HepG2 (cell line): Measurements from ENCODE around the gene HCFC2. TPM values are rescaled to one million over a fixed set of nuclear protein-coding genes. Genes with fewer than 3 reads are reported as not detected.

Experiments
- ATAC-seq: fragments of 200-7000 bp; cut with Tn5 transposase; 3 replicates; pipeline ENCODE4 v1.9.1; 2020; ENCODE audit warnings: mild to moderate bottlenecking, moderate library complexity
- BruUV-seq: library from RNA; stranded (reverse); fragments of 400-500 nt; replicated peaks from 2 replicates; lab custom pipeline; 2021; lab: Mats Ljungman, UMichigan
- CTCF ChIA-PET: fragments of 300-600 bp; formaldehyde crosslinking; extraction: SDS; loops from one replicate; lab custom pipeline; 2021; ENCODE audit warnings: low total read pairs, inconsistent platforms, low intra/inter-chr PET ratio; lab: Yijun Ruan, JAX
- POLR2A ChIA-PET: fragments of 350-600 bp; sonication (Branson Sonifier 250); formaldehyde crosslinking; loops from one replicate; lab custom pipeline; 2020; ENCODE audit warnings: antibody characterized with exemption, inconsistent platforms; lab: Yijun Ruan, JAX
- DNase-seq: peaks from one replicate; pipeline ENCODE4 v3.0.0-alpha.2; 2015; ENCODE audit warnings: low spot score
- FAIRE-seq: peaks from 3 replicates; lab custom pipeline; 2011; peaks lifted over from hg19 to GRCh38; lab: Jason Lieb, UNC
- H2AFZ ChIP-seq: one replicate; pipeline ENCODE4 v1.6.1; 2011; ENCODE audit warnings: low read length, inconsistent platforms
- H3K27ac ChIP-seq: fragments of 300-600 bp; 3 replicates; pipeline ENCODE4 v1.8.0; 2011; ENCODE audit warnings: mixed run types, mild to moderate bottlenecking, mixed read lengths, low read length, inconsistent platforms; ENCODE audit not compliant: insufficient read depth; ENCODE audit errors: extremely low read length
- H3K27me3 ChIP-seq, 2 experiments: fragments of 200-600 bp in 1 of 2; 2 replicates in 1 of 2; 3 replicates in 1 of 2; pipeline versions ENCODE4 v1.6.0 to v1.8.0; 2011; ENCODE audit warnings: low read length in 2 of 2, mild to moderate bottlenecking in 2 of 2, moderate library complexity in 2 of 2, inconsistent platforms in 1 of 2; ENCODE audit not compliant: insufficient read depth in 2 of 2, control insufficient read depth in 1 of 2
- H3K36me3 ChIP-seq, 2 experiments: fragments of 200-600 bp in 1 of 2; replicated peaks in 1 of 2; 2 replicates in 1 of 2; 3 replicates in 1 of 2; pipeline versions ENCODE4 v1.5.1 to v1.8.0; 2011; ENCODE audit warnings: low read length in 2 of 2, inconsistent platforms in 1 of 2; ENCODE audit not compliant: insufficient read depth in 2 of 2, control insufficient read depth in 1 of 2
- H3K4me1 ChIP-seq: 2 replicates; pipeline ENCODE4 v1.5.1; 2012; ENCODE audit warnings: low read length, inconsistent platforms; ENCODE audit not compliant: insufficient read depth
- H3K4me2 ChIP-seq: 2 replicates; pipeline ENCODE4 v1.6.0; 2011; ENCODE audit warnings: low read depth, low read length, inconsistent platforms
- H3K4me3 ChIP-seq, 3 experiments: fragments of 200-600 bp in 1 of 3; sonication (generic), shearing (Covaris generic) in 1 of 3; replicated peaks in 1 of 3; 2 replicates each; pipeline ENCODE4 v1.5.1; 2011 to 2016; ENCODE audit warnings: low read length in 3 of 3, inconsistent platforms in 2 of 3, low read depth in 2 of 3, mild to moderate bottlenecking in 2 of 3, control low read depth in 1 of 3, mixed read lengths in 1 of 3; ENCODE audit not compliant: insufficient read depth in 1 of 3
- H3K79me2 ChIP-seq: one replicate; pipeline ENCODE4 v1.6.1; 2011; ENCODE audit warnings: low read length, inconsistent platforms; ENCODE audit not compliant: insufficient read depth
- H3K9ac ChIP-seq: 2 replicates; pipeline ENCODE4 v1.6.0; 2011; ENCODE audit warnings: mild to moderate bottlenecking, low read depth, low read length, inconsistent platforms; ENCODE audit not compliant: insufficient read depth
- H3K9me3 ChIP-seq: 2 replicates; pipeline ENCODE4 v1.5.1; 2012; ENCODE audit warnings: mild to moderate bottlenecking, low read length
- H4K20me1 ChIP-seq: 2 replicates; pipeline ENCODE4 v1.6.0; 2011; ENCODE audit warnings: inconsistent platforms, mild to moderate bottlenecking, low read length, moderate library complexity; ENCODE audit not compliant: insufficient read depth
- ATRX ChIP-seq: sonication (generic); formaldehyde crosslinking; IDR thresholded peaks from 2 replicates; pipeline ENCODE4 v1.4.0; 2020; ENCODE audit warnings: missing genetic modification reagents, borderline replicate concordance
- NPAS2 ChIP-seq: sonication (generic); formaldehyde crosslinking; IDR thresholded peaks from 2 replicates; pipeline ENCODE4 v1.8.0; 2022; ENCODE audit warnings: mild to moderate bottlenecking, missing genetic modification reagents, borderline replicate concordance
- RNF2 ChIP-seq: fragments of 450-650 bp; conservative IDR thresholded peaks from 2 replicates; pipeline ENCODE4 v1.6.1; 2016; ENCODE audit warnings: low read depth
- ZNF776 ChIP-seq: sonication (generic); formaldehyde crosslinking; IDR thresholded peaks from 2 replicates; pipeline ENCODE4 v1.4.0; 2020; ENCODE audit warnings: mild to moderate bottlenecking, missing genetic modification reagents
- WGBS: methylation state at CpG from one replicate; pipeline ENCODE4 v1.1.6; 2017; ENCODE audit warnings: low lambda C conversion rate; 5-methylcytosine and 5-hydroxymethylcytosine counted together
- in situ Hi-C: cut with HindIII; loops from 2 replicates; pipeline ENCODE4 v1.10.0; 2017; ENCODE audit warnings: low pct_unique_long_range_greater_than_20kb; ENCODE audit not compliant: extremely low pct_ligation_motif_present
- intact Hi-C: fragments of 100-400 bp; cut with micrococcal nuclease; formaldehyde crosslinking; loops from one replicate; pipeline ENCODE4 v1.10.0; 2022; ENCODE audit not compliant: unreplicated experiment
- polyA plus RNA-seq, 8 experiments: library from polyadenylated mRNA; depleted of rRNA in 3 of 8; stranded (reverse) in 7 of 8; unstranded in 1 of 8; fragments of >200 nt; fragmentation: Illumina TruSeq in 4 of 8; extraction: Trizol in 4 of 8; gene quantifications; 2 replicates each; pipeline versions ENCODE4 v1.2.1 to v1.2.3, GENCODE V29; 2011 to 2016; ENCODE audit warnings: low read depth in 4 of 8, missing spikeins in 1 of 8, mixed read lengths in 1 of 8; ENCODE audit not compliant: insufficient read depth in 1 of 8
- total RNA-seq, 5 experiments: library from RNA; depleted of rRNA; stranded (reverse); fragments of >200 nt; fragmentation: Illumina TruSeq; extraction: Trizol; gene quantifications; 2 replicates each; pipeline ENCODE4 v1.2.3, GENCODE V29; 2016; ENCODE audit warnings: low read depth in 1 of 5
- TF ChIP-seq, protein P1 (sequence below): sonication (generic); formaldehyde crosslinking; IDR thresholded peaks from 2 replicates; pipeline ENCODE4 v1.9.0; 2021; ENCODE audit warnings: missing genetic modification reagents, borderline replicate concordance
- TF ChIP-seq, protein P2 (sequence below): sonication (generic); formaldehyde crosslinking; IDR thresholded peaks from 2 replicates; pipeline ENCODE4 v1.5.1; 2020; ENCODE audit warnings: missing genetic modification reagents, mild to moderate bottlenecking, borderline replicate concordance
- TF ChIP-seq, protein P3 (sequence below): sonication (generic); formaldehyde crosslinking; IDR thresholded peaks from 2 replicates; pipeline ENCODE4 v1.4.0; 2020; ENCODE audit warnings: missing genetic modification reagents
- TF ChIP-seq, protein P4 (sequence below): IDR thresholded peaks from 2 replicates; pipeline ENCODE4 v1.6.1; 2012; ENCODE audit warnings: low read depth, low read length, improper control_type of control experiment
- TF ChIP-seq, protein P5 (sequence below), 2 experiments: IDR thresholded peaks; 2 replicates each; pipeline ENCODE4 v1.6.1; 2011 to 2012; ENCODE audit warnings: low read length in 2 of 2, borderline replicate concordance in 1 of 2, low read depth in 1 of 2, mild to moderate bottlenecking in 1 of 2, moderate library complexity in 1 of 2
- TF ChIP-seq, protein P6 (sequence below): IDR thresholded peaks from 2 replicates; pipeline ENCODE4 v1.6.1; 2016; ENCODE audit warnings: missing biosample characterization, missing genetic modification reagents, low read depth

The HCFC2 gene
- total and polyA plus RNA-seq, 2 of the 13 experiments (the other 11 are each of a cell fraction or from before 2014, with no cell fraction given), result 3.7 to 4.9 TPM

DNA sequence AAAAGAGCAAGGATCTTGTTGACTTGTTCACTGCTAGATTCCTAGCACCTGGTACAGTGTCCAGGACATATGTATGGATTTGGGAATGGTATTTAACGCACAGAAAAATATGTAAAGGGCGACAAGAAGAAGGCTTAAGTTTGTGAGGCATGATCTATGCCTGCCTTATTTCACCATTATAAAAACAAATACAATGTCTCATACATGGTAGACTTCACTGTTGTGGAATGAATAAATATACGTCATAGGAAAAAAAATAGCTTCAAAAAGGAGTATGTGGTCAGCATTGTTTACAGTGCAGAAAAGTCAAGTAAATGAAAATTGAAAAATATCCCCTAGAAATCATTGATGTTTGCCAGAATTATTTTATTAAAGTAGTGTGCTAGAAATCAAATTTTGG, 30.0 kb downstream of the HCFC2 start:
- H3K27me3 ChIP-seq, result no peaks in the 10 kb centered on the region
- no peak for DNase-seq
- BruUV-seq, result no TSS peak
- WGBS, result 97% methylated on average over 3 of the region's 3 CpGs
- H3K4me2 ChIP-seq, result no peak overlapping the region
- no peak overlapping the region for H3K4me3 ChIP-seq
- no peak overlapping the region for H3K9ac ChIP-seq
- intact Hi-C loops (no loop called here), in situ Hi-C loops (no loop called here)
- CTCF ChIA-PET, result no interaction called here
- no peak overlapping the region for H3K27ac ChIP-seq
- ATAC-seq, result no peak
- no peak overlapping the region for H2AFZ ChIP-seq
- no peaks in the 10 kb centered on the region for H3K4me1 ChIP-seq
- no peaks in the 10 kb centered on the region for H3K9me3 ChIP-seq
- H4K20me1 ChIP-seq, result no peaks in the 10 kb centered on the region
- POLR2A ChIA-PET, result no interaction called here
- H3K79me2 ChIP-seq, result no peaks in the 10 kb centered on the region
- no peak for FAIRE-seq
- H3K36me3 ChIP-seq, result peaks cover 0 to 2% of the 10 kb centered on the region in 2 experiments; a peak in 1 of 5 replicates
- TF ChIP-seq, protein P1, sequence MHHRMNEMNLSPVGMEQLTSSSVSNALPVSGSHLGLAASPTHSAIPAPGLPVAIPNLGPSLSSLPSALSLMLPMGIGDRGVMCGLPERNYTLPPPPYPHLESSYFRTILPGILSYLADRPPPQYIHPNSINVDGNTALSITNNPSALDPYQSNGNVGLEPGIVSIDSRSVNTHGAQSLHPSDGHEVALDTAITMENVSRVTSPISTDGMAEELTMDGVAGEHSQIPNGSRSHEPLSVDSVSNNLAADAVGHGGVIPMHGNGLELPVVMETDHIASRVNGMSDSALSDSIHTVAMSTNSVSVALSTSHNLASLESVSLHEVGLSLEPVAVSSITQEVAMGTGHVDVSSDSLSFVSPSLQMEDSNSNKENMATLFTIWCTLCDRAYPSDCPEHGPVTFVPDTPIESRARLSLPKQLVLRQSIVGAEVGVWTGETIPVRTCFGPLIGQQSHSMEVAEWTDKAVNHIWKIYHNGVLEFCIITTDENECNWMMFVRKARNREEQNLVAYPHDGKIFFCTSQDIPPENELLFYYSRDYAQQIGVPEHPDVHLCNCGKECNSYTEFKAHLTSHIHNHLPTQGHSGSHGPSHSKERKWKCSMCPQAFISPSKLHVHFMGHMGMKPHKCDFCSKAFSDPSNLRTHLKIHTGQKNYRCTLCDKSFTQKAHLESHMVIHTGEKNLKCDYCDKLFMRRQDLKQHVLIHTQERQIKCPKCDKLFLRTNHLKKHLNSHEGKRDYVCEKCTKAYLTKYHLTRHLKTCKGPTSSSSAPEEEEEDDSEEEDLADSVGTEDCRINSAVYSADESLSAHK (CRISPR knock-in tag), result no peak
- TF ChIP-seq NPAS2 (CRISPR knock-in tag) (no peak), RNF2 (no peak), ATRX (CRISPR knock-in tag) (no peak), ZNF776 (CRISPR knock-in tag) (no peak)
- TF ChIP-seq, protein P2, sequence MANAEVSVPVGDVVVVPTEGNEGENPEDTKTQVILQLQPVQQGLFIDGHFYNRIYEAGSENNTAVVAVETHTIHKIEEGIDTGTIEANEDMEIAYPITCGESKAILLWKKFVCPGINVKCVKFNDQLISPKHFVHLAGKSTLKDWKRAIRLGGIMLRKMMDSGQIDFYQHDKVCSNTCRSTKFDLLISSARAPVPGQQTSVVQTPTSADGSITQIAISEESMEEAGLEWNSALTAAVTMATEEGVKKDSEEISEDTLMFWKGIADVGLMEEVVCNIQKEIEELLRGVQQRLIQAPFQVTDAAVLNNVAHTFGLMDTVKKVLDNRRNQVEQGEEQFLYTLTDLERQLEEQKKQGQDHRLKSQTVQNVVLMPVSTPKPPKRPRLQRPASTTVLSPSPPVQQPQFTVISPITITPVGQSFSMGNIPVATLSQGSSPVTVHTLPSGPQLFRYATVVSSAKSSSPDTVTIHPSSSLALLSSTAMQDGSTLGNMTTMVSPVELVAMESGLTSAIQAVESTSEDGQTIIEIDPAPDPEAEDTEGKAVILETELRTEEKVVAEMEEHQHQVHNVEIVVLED, result no peak
- TF ChIP-seq, protein P3, sequence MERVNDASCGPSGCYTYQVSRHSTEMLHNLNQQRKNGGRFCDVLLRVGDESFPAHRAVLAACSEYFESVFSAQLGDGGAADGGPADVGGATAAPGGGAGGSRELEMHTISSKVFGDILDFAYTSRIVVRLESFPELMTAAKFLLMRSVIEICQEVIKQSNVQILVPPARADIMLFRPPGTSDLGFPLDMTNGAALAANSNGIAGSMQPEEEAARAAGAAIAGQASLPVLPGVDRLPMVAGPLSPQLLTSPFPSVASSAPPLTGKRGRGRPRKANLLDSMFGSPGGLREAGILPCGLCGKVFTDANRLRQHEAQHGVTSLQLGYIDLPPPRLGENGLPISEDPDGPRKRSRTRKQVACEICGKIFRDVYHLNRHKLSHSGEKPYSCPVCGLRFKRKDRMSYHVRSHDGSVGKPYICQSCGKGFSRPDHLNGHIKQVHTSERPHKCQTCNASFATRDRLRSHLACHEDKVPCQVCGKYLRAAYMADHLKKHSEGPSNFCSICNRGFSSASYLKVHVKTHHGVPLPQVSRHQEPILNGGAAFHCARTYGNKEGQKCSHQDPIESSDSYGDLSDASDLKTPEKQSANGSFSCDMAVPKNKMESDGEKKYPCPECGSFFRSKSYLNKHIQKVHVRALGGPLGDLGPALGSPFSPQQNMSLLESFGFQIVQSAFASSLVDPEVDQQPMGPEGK (CRISPR knock-in tag), result no peak
- TF ChIP-seq, protein P4, sequence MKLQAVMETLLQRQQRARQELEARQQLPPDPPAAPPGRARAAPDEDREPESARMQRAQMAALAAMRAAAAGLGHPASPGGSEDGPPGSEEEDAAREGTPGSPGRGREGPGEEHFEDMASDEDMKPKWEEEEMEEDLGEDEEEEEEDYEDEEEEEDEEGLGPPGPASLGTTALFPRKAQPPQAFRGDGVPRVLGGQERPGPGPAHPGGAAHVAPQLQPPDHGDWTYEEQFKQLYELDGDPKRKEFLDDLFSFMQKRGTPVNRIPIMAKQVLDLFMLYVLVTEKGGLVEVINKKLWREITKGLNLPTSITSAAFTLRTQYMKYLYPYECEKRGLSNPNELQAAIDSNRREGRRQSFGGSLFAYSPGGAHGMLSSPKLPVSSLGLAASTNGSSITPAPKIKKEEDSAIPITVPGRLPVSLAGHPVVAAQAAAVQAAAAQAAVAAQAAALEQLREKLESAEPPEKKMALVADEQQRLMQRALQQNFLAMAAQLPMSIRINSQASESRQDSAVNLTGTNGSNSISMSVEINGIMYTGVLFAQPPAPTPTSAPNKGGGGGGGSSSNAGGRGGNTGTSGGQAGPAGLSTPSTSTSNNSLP, result no peak
- TF ChIP-seq, protein P5, sequence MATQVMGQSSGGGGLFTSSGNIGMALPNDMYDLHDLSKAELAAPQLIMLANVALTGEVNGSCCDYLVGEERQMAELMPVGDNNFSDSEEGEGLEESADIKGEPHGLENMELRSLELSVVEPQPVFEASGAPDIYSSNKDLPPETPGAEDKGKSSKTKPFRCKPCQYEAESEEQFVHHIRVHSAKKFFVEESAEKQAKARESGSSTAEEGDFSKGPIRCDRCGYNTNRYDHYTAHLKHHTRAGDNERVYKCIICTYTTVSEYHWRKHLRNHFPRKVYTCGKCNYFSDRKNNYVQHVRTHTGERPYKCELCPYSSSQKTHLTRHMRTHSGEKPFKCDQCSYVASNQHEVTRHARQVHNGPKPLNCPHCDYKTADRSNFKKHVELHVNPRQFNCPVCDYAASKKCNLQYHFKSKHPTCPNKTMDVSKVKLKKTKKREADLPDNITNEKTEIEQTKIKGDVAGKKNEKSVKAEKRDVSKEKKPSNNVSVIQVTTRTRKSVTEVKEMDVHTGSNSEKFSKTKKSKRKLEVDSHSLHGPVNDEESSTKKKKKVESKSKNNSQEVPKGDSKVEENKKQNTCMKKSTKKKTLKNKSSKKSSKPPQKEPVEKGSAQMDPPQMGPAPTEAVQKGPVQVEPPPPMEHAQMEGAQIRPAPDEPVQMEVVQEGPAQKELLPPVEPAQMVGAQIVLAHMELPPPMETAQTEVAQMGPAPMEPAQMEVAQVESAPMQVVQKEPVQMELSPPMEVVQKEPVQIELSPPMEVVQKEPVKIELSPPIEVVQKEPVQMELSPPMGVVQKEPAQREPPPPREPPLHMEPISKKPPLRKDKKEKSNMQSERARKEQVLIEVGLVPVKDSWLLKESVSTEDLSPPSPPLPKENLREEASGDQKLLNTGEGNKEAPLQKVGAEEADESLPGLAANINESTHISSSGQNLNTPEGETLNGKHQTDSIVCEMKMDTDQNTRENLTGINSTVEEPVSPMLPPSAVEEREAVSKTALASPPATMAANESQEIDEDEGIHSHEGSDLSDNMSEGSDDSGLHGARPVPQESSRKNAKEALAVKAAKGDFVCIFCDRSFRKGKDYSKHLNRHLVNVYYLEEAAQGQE (IDR thresholded peaks at IDR 0.05; ENCODE audit: borderline replicate concordance in 1 of 2, low read depth in 1 of 2, low read length in 2 of 2), result no peak
- TF ChIP-seq, protein P6, sequence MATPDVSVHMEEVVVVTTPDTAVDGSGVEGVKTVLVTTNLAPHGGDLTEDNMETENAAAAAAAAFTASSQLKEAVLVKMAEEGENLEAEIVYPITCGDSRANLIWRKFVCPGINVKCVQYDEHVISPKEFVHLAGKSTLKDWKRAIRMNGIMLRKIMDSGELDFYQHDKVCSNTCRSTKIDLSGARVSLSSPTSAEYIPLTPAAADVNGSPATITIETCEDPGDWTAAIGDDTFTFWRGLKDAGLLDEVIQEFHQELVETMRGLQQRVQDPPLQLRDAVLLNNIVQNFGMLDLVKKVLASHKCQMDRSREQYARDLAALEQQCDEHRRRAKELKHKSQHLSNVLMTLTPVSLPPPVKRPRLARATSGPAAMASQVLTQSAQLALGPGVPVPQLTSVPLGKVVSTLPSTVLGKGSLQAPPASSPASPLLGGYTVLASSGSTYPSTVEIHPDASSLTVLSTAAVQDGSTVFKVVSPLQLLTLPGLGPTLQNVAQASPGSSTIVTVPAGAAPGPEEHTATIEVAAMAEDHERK, result no peak
